ENCODE measurements around the gene PRSS57.

Gene PRSS57

GRCh38 chr19:723247-723646, 28.0 kb upstream of the PRSS57 start:
- TF ChIP-seq CTCF (IDR thresholded peaks at IDR 0.05) = no peak
- Histone ChIP-seq H3K27me3 (ENCODE audit: control insufficient read depth, insufficient read depth, low read length) (no peaks in the 10 kb centered on the region), H3K9me3 (ENCODE audit: control insufficient read depth, low read length) (no peaks in the 10 kb centered on the region), H3K4me2 (ENCODE audit: low read length) (no peak overlapping the region), H3K9ac (no peak overlapping the region), H2AFZ (no peak overlapping the region), H3K79me2 (no peaks in the 10 kb centered on the region), H3K4me1 (no peaks in the 10 kb centered on the region), H3K4me3 (ENCODE audit: low read depth, low read length) (no peak overlapping the region), H3K36me3 (ENCODE audit: control insufficient read depth, insufficient read depth, low read length) (no peaks in the 10 kb centered on the region), H3K27ac (no peak overlapping the region)

DNA sequence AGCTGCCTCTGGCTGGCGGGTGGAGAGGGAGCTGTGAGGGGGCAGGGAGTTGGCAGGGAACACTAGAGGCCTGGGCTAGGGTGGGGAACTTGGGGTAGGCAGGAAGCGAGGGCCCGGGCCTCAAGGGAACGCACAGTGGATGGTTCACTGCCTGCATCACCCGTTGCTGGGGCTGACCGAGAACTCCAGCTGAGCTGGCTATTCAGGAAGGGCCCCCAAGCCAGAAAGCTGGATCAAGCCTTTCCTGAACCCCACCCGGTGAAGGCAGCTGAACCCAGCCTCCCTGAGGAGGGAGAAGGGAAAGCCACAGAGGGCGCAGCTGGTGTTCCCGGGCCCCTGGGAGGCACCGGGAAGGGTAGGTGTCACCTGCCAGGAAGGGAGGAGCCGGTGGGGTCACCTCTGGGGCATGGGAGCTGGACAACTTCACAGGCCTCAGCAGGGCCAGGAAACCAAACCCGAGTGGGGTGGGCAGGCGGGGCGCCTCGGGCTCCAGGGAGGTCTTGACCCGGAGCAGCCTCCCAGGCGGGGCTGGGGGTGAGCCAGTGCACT, 27.4 kb upstream of the PRSS57 start:
- H3K27me3 ChIP-seq (ENCODE audit: control insufficient read depth, insufficient read depth, low read length) = no peaks in the 10 kb centered on the region
- H3K9ac ChIP-seq = no peak overlapping the region
- H3K4me2 ChIP-seq (ENCODE audit: low read length) = no peak overlapping the region
- H3K9me3 ChIP-seq (ENCODE audit: control insufficient read depth, low read length) = no peaks in the 10 kb centered on the region
- H2AFZ ChIP-seq = no peak overlapping the region
- H3K4me3 ChIP-seq (ENCODE audit: low read depth, low read length) = no peak overlapping the region
- no peak for TF ChIP-seq CTCF (IDR thresholded peaks at IDR 0.05)
- H3K27ac ChIP-seq = no peak overlapping the region
- H3K36me3 ChIP-seq (ENCODE audit: control insufficient read depth, insufficient read depth, low read length) = no peaks in the 10 kb centered on the region
- no peaks in the 10 kb centered on the region for H3K4me1 ChIP-seq
- no peaks in the 10 kb centered on the region for H3K79me2 ChIP-seq

- TF ChIP-seq CTCF (IDR thresholded peaks at IDR 0.05) = no peak
- Histone ChIP-seq H3K27ac (no peak overlapping the region), H3K27me3 (ENCODE audit: control insufficient read depth, insufficient read depth, low read length) (no peaks in the 10 kb centered on the region), H3K4me1 (no peaks in the 10 kb centered on the region), H2AFZ (no peak overlapping the region), H3K4me2 (ENCODE audit: low read length) (no peak overlapping the region), H3K9ac (no peak overlapping the region), H3K79me2 (no peaks in the 10 kb centered on the region), H3K4me3 (ENCODE audit: low read depth, low read length) (no peak overlapping the region), H3K9me3 (ENCODE audit: control insufficient read depth, low read length) (no peaks in the 10 kb centered on the region), H3K36me3 (ENCODE audit: control insufficient read depth, insufficient read depth, low read length) (no peaks in the 10 kb centered on the region)
These were observed 25.3 kb upstream of the PRSS57 start for GRCh38 chr19:720345-721160.

GRCh38 chr19:719636-720344, 24.5 kb upstream of the PRSS57 start:
- Histone ChIP-seq H3K4me3 (ENCODE audit: low read depth, low read length) (no peak overlapping the region), H2AFZ (no peak overlapping the region), H3K9me3 (ENCODE audit: control insufficient read depth, low read length) (no peaks in the 10 kb centered on the region), H3K36me3 (ENCODE audit: control insufficient read depth, insufficient read depth, low read length) (no peaks in the 10 kb centered on the region), H3K4me1 (no peaks in the 10 kb centered on the region), H3K79me2 (no peaks in the 10 kb centered on the region), H3K27me3 (ENCODE audit: control insufficient read depth, insufficient read depth, low read length) (no peaks in the 10 kb centered on the region), H3K4me2 (ENCODE audit: low read length) (no peak overlapping the region), H3K27ac (no peak overlapping the region), H3K9ac (no peak overlapping the region)
- TF ChIP-seq CTCF (IDR thresholded peaks at IDR 0.05) = no peak
